ENCODE measurements around the gene POLR2E.

POLR2E gene

GRCh38 chr19:1093330-1093729 is 1.8 kb downstream of the POLR2E start:
- no peak for DNase-seq

GRCh38 chr19:1091544-1092175 is 3.5 kb downstream of the POLR2E start:
- DNase-seq, result no peak

DNA sequence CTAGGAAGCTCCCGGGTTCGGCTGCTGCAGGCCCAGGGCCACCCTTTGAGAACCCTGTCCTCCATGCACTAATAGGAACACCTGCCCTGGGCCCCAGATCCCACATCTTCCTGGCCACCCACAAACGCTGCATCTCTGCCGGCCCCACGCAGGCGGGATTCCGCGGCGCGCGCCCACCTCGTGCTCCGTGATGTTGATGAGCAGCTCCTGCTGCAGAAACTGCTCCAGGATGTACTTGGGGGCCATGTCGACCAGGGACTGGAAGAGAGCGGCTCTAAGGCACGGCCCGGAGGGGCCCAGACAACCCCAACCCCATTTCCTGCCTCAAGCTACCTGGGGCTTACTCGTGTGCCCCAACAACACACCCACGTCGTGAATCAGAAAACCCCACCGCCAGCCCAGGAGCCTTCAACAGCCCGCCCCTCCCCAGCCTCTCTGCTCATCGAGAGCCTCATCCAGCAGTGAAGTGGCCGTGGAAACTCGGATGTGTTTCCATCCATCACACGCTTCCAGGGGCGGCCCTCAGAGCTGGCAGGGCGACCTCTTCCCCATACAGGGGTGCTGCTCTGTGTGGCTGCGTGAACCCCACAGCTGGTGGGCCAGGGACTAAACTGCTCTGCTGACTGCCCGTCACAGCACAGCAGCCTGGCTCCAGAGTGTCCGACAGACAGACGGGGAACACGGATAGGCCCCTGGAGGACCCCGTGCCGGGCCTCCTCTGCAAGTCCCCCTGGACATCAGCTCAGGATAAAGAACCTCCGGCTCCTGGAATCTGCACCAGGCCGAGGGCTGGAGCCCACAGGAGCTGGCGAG is 4.2 kb downstream of the POLR2E start:
- DNase-seq, result no peak

GRCh38 chr19:1089891-1090290 is 5.3 kb downstream of the POLR2E start:
- no peak for DNase-seq

GRCh38 chr19:1089126-1089771 is 5.9 kb downstream of the POLR2E start:
- DNase-seq, result no peak

DNA sequence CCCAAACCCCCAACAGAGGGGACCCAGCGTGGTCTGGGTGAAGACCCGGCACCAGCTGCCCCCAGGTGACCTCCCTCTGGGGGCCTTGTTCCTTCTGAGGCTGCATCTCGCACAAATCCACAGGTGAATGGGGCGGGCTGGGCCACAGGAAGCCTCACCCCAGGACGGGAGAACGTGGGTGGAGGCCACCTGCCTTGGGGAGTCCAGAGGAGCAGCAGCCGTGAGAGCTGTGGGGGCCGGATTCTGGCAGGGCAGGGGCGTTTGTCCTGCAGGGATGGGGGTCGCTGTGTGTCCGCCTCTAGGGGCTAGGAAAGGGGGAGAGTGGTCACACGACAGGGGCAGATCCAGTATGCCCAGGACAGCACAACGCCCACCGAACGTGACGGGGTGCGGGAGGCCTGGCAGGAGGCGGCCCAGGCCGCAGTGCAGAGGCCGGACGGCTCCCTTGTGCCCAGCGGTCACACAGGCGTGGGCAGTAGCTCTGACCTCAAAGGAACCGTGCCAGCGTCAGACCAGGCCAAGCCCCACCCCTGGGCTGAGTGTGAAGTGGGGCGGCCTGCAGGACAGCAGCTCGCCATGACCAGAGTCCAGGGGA is 6.7 kb downstream of the POLR2E start:
- DNase-seq, result no peak

- no peak for DNase-seq
Observed at GRCh38 chr19:1087813-1088415, 7.3 kb downstream of the POLR2E start.

DNA sequence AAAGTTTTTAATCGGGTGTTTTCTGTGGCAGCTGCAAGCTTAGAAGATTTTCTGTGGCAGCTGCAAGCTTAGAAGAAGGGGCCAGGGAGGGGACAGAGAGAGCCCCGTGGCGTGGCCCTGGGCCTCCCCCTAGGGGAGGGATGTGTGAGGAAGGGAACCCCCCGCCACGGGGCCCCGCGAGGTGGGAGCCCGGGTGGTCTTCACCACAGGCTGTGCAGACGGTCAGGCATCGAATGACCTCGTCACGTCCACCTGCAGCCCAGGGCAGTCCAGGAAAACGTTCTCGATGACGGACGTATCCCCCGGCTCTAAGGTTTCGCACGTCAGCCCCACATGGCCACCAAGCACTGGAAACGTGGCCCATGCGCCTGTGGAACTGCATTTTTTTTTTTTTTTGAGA is 8.6 kb downstream of the POLR2E start:
- no peak for DNase-seq

DNA sequence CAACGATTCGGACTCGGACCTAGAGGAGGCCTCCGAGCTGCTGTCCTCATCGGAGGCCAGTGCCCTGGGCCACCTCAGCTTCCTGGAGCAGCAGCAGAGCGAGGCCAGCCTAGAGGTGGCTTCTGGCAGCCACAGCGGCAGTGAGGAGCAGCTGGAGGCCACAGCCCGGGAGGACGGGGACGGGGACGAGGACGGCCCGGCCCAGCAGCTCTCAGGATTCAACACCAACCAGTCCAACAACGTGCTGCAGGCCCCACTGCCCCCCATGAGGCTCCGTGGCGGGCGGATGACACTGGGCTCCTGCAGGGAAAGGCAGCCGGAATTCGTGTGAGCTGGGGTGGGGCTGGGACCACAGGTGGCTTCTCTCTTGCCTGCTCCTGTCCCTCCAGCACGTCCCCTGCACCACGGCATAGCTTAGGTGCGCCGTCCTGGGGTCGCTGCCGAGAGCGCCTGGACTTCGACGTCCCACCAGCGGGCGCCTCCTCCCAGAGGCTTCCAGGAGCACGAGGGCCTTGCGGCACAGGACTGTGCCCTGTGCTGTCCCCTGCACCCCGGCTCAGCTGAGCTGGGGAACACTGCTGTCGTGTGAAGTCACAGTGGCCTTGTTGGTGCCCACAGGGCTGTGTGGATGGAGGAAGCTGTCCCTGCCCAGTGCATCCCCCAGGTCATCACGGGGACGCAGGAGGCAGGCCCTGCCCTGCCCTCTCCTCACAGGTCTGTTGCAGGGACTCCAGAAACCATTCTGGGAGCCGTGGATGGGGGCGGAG is 9.3 kb downstream of the POLR2E start:
- DNase-seq, result no peak

DNA sequence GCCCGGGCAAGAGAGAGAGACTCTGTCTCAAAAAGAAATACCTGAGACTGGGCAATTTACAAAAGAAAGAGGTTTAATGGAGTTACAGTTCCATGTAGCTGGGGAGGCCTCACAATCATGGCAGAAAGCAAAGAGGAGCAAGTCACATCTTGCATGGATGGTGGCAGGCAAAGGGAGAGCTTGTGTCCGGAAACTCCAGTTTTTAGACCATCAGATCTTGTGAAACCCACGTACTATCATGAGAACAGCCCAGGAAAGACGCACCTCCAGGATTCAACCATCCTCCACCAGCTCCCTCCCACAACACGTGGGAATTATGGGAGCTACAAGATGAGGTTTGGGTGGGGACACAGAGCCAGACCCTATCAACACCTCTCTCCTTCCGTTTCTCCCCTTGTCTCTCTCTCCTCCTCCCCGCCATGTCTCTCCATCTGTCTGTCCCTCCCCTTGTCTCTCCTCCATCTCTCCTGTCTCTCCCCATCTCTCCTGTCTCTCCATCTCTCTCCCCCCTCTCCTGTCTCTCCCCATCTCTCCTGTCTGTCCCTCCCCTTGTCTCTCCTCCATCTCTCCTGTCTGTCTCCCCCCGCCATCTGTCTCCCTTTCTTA is 10.0 kb downstream of the POLR2E start:
- DNase-seq, result no peak

DNA sequence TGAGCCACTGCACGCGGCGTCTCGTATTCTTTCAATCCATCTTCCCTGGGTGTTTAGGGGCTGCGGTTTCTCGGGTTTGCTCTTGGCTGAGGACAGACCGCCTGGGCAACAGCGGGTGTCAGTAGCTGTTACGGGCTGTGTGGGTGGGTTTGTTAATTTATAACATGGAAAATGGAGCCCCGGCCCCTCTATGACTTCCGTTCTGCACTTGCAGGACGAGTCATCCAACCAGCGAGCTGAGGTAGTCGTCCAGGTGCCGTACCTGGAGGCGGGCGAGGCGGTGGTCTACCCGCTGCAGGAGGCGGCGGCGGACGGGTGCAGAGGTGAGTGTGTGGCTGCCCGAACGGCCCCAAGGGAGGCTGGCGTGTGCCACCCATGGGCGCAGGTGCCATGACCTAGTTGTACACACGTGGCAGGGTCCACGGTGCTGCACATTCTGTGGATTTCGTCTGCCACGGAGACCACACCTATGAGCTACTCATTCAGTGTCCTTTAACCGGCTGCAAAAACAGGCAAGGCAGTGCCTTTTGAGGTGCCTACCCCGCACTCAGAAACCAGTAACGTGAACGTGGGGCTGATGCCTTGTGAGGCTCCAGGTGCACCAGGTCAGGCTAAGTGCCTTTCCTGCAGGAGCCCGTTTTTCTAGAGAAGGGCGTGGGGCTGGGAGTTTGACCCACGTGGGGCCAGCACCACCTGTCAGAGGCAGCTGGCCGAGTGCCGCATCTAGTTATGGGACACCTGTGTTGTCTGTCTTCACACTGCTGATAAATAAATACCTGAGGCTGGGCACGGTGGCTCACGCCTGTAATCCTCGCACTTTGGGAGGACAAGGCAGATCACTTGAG is 10.9 kb downstream of the POLR2E start:
- DNase-seq, result no peak

DNA sequence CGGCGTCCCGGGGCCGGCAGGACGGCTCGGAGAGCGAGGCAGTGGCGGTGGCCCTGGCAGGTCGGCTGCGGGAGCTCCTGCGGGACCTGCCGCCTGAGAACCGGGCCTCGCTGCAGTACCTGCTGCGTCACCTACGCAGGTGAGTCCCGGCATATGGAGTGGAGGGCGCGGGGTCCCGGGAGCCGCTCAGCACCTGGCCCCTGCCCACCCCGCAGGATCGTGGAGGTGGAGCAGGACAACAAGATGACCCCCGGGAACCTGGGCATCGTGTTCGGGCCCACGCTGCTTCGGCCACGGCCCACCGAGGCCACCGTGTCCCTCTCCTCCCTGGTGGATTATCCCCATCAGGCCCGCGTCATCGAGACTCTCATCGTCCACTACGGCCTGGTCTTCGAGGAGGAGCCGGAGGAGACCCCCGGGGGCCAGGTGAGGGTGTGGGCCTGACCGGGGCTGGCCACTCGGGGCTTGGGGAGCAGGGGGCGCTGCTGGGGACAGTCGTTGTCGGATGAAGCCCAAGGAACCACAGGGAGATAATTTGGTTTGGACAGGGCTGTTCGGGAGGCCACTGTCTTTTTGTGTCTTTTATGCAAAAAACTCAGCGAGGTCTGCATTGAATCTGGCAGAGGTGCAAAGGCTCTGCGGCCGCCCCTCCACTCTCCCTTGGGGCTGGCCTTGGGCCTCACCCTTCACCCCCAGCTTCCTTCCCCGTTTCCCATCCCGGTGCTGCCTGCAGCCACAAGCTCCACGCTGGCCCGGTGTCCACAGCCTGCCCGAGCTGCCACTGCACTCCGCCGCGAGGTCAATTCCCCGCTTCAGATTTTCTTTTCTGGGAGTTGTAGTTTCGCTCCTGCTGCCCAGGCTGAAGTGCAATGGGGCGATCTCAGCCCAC is 12.0 kb downstream of the POLR2E start:
- no peak for DNase-seq

GRCh38 chr19:1082165-1082927 is 12.8 kb downstream of the POLR2E start:
- DNase-seq, result no peak

DNA sequence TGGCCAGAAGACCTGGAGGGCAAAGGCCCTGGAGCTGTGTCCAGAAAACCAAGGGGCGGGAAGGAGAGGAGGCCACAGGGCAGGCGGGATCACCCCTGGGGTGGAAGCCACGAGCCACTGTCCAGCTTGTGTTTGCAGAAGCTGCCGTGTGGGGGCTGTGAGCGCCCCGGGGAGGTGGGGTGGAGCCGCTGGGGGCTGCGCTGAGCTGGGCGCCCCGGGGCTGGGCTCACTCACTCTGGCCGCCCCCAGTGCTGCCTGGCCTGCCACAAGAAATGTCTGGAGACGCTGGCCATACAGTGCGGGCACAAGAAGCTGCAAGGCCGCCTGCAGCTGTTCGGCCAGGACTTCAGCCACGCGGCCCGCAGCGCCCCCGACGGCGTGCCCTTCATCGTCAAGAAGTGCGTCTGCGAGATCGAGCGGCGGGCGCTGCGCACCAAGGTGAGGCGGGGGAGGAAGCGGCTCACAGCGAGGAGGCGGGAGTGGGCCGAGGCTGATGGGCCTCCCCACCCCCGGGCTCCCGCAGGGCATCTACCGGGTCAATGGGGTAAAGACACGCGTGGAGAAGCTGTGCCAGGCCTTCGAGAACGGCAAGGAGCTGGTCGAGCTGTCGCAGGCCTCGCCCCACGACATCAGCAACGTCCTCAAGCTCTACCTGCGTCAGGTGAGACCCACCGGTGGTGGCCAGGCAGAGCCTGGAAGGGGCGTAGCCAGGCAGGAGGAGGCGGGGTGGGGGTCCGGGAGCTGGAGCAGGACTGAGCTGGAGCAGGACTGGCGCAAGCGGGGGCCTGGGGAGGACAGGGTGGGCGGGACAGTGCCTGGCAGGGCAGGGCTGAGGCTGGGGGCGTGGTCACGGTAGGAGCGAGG is 13.6 kb downstream of the POLR2E start:
- DNase-seq, result no peak

- no peak for DNase-seq
Observed at GRCh38 chr19:1080360-1081161, 14.6 kb downstream of the POLR2E start.

DNA sequence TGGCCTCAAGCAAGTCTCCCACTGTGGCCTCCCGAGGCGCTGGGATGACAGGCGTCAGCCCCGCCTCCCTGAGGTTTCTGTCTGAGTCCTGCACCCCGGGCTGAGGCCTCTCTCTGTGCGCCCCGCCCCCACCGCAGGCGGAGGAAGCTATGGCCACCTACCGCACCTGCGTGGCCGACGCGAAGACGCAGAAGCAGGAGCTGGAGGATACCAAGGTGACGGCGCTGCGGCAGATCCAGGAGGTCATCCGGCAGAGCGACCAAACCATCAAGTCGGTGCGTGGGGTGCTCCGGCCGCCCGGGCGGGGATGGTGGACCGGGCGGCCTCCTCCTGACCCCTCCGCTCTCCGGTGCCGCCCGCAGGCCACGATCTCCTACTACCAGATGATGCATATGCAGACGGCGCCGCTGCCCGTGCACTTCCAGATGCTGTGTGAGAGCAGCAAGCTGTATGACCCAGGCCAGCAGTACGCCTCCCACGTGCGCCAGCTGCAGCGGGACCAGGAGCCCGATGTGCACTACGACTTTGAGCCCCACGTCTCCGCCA is 15.5 kb downstream of the POLR2E start:
- DNase-seq, result no peak

DNA sequence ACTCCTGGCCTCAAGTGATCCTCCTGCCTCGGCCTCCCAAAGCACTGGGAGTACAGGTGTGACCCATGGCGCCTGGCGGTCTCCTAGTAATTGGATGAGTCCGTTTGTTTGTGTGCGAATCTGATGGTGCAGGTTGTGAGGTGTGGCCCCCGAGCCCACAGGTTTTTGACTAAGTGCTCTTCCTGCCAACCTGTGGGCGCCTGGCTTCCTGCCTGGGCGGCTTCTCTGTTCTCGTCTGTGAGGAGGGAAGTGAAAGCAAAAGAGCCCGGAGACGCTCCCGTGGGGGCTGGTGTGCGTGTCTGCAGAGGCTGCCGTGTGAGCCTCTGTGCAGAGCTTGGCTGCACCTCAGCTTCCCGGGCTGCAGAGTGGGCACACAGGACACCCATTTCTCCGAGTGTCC is 18.2 kb downstream of the POLR2E start:
- peak; percentile 83 for DNase-seq

Data from activated gamma-delta T cell (primary cell).